Duodenal mucosa (tissue), 2 donors: ENCODE results near the gene NFKBIA.
A peak's percentile ranks its signal among the peaks of the same experiment; 100 is the strongest.

Experiments used
- H3K27ac ChIP-seq: one replicate; pipeline ENCODE4 v1.7.0; 2013; ENCODE audit warnings: low read depth, low read length
- H3K27me3 ChIP-seq, 2 donors: one replicate each; pipeline ENCODE4 v1.7.0; 2013; ENCODE audit warnings: low read length in 2 of 2, control low read depth in 1 of 2; ENCODE audit not compliant: insufficient read depth in 2 of 2, control insufficient read depth in 1 of 2
- H3K36me3 ChIP-seq, 2 donors: one replicate each; pipeline ENCODE4 v1.7.0; 2013; ENCODE audit warnings: low read length in 2 of 2, control low read depth in 1 of 2; ENCODE audit not compliant: insufficient read depth in 2 of 2, control insufficient read depth in 1 of 2
- H3K4me1 ChIP-seq, 2 donors: one replicate each; pipeline ENCODE4 v1.7.0; 2013; ENCODE audit warnings: low read length in 2 of 2, control low read depth in 1 of 2; ENCODE audit not compliant: insufficient read depth in 2 of 2, control insufficient read depth in 1 of 2
- H3K4me3 ChIP-seq, 2 donors: one replicate each; pipeline ENCODE4 v1.7.0; 2013; ENCODE audit warnings: low read length in 2 of 2, low read depth in 1 of 2
- H3K9ac ChIP-seq, 2 donors: one replicate each; pipeline ENCODE4 v1.7.0; 2013; ENCODE audit warnings: low read length in 2 of 2, low read depth in 1 of 2
- H3K9me3 ChIP-seq, 2 donors: one replicate each; pipeline ENCODE4 v1.7.0; 2013; ENCODE audit warnings: low read length in 2 of 2, control low read depth in 1 of 2; ENCODE audit not compliant: control insufficient read depth in 1 of 2

The NFKBIA gene

DNA sequence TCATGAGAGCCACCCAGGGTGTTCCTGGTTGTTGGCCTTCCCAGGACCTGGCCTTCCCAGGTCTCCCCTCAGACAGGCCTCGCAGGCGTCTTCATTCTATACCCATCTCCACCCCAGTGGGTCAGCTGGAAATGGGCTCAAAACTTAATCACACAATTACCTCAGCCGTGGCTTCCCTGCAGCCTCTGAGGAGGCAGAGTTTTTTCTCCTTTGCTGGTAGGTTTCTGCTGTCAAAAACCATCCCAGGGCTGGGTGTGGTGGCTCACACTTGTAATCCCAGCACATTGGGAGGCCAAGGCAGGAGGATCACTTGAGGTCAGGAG is 13.2 kb downstream of the NFKBIA start:
- H3K4me1 ChIP-seq: no peaks in the 10 kb centered on the region
- no peaks in the 10 kb centered on the region for H3K27me3 ChIP-seq
- H3K9ac ChIP-seq: no peak overlapping the region
- no peaks in the 10 kb centered on the region for H3K9me3 ChIP-seq
- H3K27ac ChIP-seq: no peak overlapping the region
- no peak overlapping the region for H3K4me3 ChIP-seq
- no peaks in the 10 kb centered on the region for H3K36me3 ChIP-seq

DNA sequence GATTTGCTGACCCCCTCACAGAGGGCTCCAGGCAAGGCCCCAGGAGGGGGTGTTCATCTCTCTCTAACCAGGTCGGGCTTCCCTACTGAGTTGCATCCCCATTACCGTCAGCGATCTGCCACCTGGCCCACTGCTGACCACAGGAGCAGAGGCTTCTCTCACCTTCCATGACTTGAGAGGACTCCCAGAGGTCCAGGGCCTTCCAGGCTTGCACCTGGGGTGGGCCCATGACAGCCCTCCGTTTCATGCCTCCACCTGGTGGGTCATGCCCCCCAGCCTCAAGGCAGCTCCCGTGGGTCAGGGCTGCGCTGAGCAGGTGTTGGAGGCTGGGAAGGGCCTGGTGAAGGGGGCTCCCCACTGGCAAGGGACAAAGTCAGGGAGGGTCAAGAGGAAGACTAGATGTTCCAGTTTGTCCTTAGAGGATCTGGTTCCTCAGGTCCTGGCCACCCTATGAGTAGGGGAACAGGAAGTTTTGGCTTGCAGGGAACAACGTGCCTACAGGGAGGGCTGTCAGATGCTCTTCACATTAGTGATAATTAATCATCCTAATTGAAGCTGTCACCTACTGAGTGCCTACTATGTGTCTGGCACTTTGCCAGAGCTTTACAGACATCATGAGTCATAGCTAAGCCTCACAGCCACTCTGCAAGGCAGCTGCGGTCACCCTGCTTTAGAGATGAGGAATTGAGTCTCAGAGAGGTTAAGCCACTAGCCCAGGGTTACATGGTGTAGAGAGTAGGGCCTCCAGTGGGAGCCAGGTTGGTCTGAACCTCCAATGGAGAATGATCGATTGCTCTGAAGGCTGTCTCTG is 13.8 kb downstream of the NFKBIA start:
- Histone ChIP-seq H3K9ac (no peak overlapping the region), H3K27ac (no peak overlapping the region)

DNA sequence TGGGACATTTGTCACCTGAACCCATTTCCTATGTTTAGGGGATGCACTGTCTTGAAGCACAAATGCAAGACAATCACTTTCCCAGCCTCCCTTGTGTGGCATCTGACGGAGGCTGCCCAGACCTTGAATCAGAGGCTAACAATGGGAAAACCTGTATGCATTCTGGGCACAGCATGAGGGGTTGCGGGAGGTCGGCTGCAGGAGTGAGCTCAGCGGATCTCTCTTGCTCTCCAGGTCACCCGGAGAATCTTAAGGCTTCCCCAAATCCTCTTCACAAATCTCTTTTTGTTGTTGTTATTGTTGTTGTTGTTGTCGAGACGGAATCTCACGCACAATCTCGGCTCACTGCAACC is 15.3 kb downstream of the NFKBIA start:
- Histone ChIP-seq H3K27ac (no peak overlapping the region), H3K9me3 (no peaks in the 10 kb centered on the region), H3K36me3 (no peaks in the 10 kb centered on the region), H3K4me1 (peaks cover 17 to 19% of the 10 kb centered on the region in 2 donors), H3K9ac (no peak overlapping the region), H3K27me3 (no peaks in the 10 kb centered on the region), H3K4me3 (no peak overlapping the region)

More for the DNA sequence above, 13.8 kb downstream of the NFKBIA start:
- no peaks in the 10 kb centered on the region for H3K9me3 ChIP-seq
- H3K4me1 ChIP-seq: peaks cover 2 to 4% of the 10 kb centered on the region in 2 donors
- no peaks in the 10 kb centered on the region for H3K27me3 ChIP-seq
- no peak overlapping the region for H3K4me3 ChIP-seq
- H3K36me3 ChIP-seq: no peaks in the 10 kb centered on the region

DNA sequence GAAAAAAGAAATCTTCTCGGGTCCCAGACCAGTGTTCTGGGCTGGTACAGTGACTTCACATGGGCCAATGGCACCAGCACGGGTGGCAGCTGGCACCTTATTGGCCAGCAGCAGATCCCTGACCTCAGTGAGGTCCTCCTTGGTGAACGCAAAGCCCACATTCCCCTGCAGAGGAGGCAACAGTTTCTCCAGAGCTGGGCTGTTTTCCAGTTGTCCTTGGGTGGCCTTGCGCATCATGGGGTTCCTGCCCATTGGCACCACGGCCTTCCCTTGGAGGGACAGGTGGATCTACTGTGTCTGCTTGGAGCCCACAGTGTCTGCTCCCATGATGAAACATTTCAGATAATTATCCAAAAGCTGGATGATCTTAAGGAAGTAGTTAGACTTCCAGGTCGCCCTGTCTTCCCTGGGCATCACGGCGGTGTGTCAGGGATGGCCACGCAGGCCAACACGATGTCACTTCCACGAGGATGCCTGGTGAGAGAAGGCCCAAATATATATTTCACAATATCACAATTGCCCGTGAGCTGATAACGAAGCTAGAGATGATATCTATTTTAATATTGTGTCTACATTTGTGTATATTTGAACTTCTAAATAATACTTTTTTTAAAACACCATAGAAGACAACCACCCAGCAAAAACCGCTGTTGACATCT is 15.8 kb downstream of the NFKBIA start:
- H3K9me3 ChIP-seq: no peaks in the 10 kb centered on the region
- no peak overlapping the region for H3K27ac ChIP-seq
- no peak overlapping the region for H3K4me3 ChIP-seq
- H3K27me3 ChIP-seq: no peaks in the 10 kb centered on the region
- no peak overlapping the region for H3K9ac ChIP-seq
- peaks cover 22 to 24% of the 10 kb centered on the region in 2 donors for H3K4me1 ChIP-seq
- no peaks in the 10 kb centered on the region for H3K36me3 ChIP-seq

DNA sequence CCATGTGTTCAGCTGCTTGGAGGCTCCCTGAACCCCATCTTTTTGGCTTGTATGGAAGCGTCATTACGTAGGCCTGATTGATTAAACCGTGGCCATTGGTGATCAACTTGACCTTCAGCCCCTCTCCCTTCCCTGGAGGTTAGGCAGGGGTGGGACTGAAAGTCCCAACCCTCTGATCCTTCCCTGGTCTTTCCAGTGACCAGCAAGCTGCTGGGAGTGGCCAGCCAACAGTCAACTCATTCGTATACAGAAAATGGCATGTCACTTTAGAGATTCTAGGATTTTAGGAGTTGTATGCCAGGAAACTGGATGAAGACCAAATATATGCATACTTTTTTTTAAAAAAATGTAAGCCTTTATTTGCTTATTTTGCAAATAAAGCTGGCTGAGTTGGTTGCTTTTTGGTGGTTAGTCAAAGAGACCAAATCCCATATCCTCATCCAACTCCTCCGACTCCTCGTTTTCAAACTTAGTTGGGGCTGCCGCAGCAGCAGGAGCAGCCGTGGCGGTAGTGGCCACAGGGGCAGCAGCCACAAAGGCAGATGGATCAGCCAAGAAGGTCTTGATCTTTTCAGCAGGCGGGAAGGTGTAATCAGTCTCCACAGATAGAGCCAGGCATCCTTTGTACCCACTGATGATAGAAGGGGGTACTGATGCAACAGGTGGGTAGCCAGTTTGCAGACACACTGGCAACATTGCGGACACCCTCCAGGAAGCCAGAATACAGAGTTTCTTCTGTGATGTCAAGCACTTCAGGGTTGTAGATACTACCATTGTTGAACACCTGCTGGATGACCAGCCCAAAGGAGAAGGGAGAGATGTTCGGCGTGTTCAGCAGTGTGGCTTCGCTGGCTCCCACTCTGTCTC is 16.6 kb downstream of the NFKBIA start:
- Histone ChIP-seq H3K4me1 (peaks cover 26 to 28% of the 10 kb centered on the region in 2 donors), H3K9me3 (no peaks in the 10 kb centered on the region), H3K27me3 (no peaks in the 10 kb centered on the region), H3K27ac (no peak overlapping the region), H3K4me3 (no peak overlapping the region), H3K36me3 (no peaks in the 10 kb centered on the region), H3K9ac (no peak overlapping the region)

DNA sequence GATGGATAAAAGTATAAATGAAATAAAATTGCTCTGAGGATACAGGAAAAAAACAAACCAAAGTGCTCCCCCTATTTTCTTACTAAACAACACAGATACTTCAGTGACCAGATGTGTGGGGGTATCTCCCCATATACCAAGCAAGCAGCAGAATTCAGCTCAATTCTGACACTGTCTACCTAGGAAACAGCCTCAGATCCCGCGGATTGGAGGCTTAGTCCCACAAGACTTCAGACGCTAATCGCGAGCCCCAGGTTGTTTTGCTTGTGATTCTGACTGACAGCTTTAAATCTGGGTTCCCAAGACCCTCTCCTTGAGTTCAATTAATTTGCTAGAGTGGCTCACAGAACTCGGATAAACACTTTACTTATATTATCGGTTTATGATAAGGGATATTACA is 17.3 kb downstream of the NFKBIA start:
- no peak overlapping the region for H3K27ac ChIP-seq
- H3K27me3 ChIP-seq: no peaks in the 10 kb centered on the region
- no peak overlapping the region for H3K4me3 ChIP-seq
- no peaks in the 10 kb centered on the region for H3K9me3 ChIP-seq
- H3K4me1 ChIP-seq: peaks cover 26 to 28% of the 10 kb centered on the region in 2 donors
- no peak overlapping the region for H3K9ac ChIP-seq
- no peaks in the 10 kb centered on the region for H3K36me3 ChIP-seq

DNA sequence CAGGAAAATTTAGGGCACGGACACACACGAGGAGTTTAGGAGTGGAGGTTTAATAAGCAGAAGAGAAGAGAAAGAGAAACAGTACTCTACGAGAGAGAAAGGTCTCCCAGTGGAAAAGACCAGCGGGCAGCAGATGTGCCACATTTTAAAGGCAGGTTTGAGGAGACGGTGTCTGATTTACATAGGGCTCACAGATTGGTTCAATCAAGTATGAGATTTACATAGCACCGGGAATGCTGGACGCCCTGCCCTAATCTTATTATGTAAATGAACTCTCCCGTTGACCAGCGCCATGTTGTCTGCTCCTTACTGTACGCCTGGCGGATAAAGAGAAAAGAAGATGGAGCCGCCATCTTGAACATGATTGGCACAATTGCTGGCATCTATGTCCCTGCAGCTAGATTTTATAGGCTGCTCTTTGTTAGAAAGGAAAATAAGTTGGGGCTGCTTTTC is 17.9 kb downstream of the NFKBIA start:
- no peak overlapping the region for H3K27ac ChIP-seq

DNA sequence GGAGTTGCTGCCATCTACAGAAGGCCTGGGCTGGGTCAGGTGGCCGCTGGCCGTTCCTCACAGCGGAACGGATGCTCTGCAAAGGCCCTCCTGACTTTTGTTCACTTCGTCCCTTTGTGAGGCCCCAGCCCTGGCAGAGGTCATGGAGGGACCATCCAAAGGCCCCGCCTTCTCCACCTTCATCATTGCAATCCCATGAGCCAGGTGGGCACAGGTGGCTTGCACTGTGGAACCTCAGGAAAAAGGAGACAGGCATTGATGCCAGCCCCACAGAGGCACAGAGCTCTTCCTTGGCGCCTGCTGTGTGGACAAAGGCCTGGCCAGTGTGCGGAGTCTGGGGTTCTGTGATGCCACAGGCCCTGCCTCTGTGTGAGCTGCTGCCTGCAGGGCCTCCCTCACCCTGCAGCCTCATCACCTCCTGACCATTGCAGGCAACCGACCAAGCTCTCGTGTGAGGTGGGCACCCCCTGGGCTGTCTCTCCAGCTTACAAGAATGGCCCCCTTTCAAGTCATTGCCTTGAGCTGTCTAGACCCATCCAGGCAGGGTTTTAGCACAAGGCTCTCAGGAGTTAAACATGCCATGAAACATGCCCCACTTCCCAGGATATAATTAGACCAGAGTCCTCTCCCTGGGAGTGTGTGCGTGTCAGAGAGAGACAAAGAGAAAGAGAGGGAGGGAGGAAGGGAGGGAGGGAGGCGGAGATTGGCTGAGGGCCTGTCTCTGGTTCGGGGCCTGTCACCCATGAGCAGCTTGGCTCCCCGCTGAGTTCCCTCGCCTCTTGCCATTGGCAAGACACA is 19.3 kb downstream of the NFKBIA start:
- no peaks in the 10 kb centered on the region for H3K9me3 ChIP-seq
- H3K27me3 ChIP-seq: no peaks in the 10 kb centered on the region
- peak overlapping the region; percentile 36 to 47 for H3K9ac ChIP-seq
- peaks cover 26 to 28% of the 10 kb centered on the region in 2 donors for H3K4me1 ChIP-seq
- H3K36me3 ChIP-seq: no peaks in the 10 kb centered on the region
- H3K4me3 ChIP-seq: no peak overlapping the region
- H3K27ac ChIP-seq: peak overlapping the region; percentile 81

More for the DNA sequence above, 17.9 kb downstream of the NFKBIA start:
- H3K36me3 ChIP-seq: no peaks in the 10 kb centered on the region
- no peaks in the 10 kb centered on the region for H3K27me3 ChIP-seq
- no peak overlapping the region for H3K9ac ChIP-seq
- H3K4me1 ChIP-seq: peaks cover 26 to 28% of the 10 kb centered on the region in 2 donors
- H3K4me3 ChIP-seq: no peak overlapping the region
- H3K9me3 ChIP-seq: no peaks in the 10 kb centered on the region

DNA sequence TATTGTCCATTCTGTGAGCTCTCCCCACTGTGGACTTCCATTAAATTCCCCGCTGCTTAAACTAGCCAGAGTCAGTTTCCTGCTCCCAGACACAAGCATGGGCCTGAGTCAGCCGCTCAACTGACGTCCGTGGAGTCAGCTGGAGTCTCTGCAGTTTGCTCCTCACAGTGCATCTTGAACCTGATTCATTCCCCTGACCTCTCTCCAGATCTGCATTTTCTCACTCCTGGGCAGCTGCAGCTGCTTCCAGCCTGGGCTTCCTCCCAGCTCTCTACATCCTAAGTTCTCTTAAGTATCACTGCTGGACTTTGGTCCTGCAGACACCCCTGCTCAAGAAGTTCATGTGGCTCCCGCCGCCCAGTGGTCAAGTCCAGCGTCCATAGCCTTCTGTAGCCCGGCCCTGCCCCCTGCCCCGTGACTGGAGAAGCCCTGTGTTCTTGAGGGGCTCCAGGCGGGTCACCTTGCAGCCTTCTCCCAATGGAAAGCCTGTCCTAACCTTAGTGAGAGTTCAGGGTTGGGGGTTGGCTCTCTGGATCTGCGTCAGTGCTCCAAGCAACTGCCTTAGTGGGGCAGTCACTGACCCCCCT is 20.0 kb downstream of the NFKBIA start:
- H3K9me3 ChIP-seq: no peaks in the 10 kb centered on the region
- H3K27me3 ChIP-seq: no peaks in the 10 kb centered on the region
- no peak overlapping the region for H3K4me3 ChIP-seq
- H3K4me1 ChIP-seq: peaks cover 26 to 28% of the 10 kb centered on the region in 2 donors
- H3K27ac ChIP-seq: peak overlapping the region; percentile 81
- H3K36me3 ChIP-seq: no peaks in the 10 kb centered on the region
- peak overlapping the region; percentile 47 to 55 for H3K9ac ChIP-seq
